HG02943 (cell line): ENCODE results near the gene TCF12.
"Not testable (repeated sequence)": the region's sequence is repeated elsewhere in the genome, so short reads cannot be mapped to it uniquely, and the experiment has no call there.

Source experiments
- ATAC-seq: cut with Tn5 transposase; IDR thresholded peaks from one replicate; pipeline ENCODE4 v1.9.1; 2021; ENCODE audit warnings: mild to moderate bottlenecking, low read depth, moderate library complexity; ENCODE audit not compliant: unreplicated experiment

The TCF12 gene

DNA sequence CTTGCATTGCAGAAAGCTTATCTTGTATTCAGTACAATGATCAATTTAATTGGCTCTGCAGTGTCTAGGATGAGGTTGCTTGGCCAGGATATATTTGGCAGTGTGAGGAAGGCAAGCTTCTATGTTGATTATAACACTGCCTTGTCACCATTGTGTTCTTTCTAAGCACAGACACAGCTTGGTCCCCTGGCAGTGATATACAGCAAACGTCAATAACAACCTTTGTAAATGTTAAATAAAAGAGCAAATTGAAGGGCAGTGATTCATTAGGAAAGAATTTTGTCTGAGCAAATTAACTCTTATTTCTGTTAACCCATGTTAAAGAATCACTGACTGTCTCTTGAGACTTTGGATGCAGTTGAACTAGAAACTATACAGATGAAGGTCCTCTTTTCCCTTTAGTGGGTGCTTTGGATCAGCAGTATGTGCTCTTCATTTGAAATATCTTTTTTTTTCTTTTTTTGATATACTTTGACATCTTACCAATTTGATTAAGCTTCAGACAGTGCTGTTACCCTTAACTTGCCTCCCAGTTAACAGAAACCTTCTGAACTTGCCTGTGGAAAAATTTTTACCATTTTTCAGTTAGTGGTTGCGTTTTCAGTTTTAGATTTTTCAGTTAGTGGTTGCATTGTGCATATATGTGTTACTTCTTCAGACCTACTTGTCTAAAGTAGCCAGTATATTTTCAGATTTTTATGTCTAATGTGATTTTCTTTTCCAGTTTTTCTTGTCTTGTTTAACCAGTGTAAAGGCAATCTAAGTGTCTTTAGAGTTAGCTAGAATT, 199.8 kb downstream of the TCF12 start:
- ATAC-seq: no peak

DNA sequence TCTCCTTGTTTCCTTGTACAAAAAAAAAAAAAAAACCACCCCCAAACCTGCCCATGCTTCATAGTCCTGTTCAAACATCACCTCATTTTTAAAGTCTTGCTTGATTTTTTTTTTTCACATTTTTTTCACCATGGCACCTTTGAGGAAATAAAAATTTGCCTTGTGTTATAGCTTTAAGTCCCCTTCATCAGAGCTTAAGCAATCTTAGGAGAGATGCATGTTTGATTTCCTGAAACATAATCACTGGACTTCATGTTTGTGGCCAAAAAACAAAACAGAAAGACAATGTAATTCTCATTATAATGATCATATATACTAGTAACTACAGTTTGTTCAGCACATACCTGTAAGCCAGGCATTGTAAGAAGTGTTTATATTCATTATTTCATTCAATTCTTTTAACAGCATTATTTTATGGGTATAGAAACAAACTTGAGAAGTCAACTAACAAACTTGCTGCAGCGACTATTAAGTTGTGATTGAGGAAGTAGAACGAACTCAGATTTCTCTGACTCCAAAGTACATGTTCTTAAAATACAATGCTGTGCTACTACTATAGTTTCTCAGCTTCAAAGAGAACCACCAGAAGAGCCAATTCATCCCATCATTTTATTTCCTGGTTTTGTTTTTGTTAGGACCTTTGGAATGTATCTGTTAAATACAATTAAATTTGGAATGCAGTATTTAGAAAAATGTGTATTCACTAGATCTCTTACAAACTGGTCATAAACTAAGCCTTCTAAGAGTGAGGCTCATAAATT, 203.8 kb downstream of the TCF12 start:
- ATAC-seq: no peak

DNA sequence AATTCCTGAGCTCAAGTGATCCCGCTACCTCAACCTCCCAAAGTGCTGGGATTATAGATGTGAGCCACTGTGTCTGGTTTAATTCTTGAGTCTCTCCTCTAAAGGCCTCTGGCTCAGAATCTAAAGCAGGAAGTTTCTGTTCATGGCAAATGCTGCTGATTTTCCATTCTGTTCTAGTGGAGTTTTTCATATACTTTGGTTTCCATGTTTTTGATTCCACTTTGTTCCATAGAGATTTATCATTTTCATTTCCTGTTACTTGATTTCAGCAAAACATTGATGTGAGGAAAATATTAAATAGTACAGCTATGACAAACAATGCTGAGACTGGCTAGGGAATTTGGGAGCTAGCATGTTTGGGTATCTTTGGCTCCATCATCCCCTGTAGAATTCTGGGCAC, 205.6 kb downstream of the TCF12 start:
- no peak for ATAC-seq

DNA sequence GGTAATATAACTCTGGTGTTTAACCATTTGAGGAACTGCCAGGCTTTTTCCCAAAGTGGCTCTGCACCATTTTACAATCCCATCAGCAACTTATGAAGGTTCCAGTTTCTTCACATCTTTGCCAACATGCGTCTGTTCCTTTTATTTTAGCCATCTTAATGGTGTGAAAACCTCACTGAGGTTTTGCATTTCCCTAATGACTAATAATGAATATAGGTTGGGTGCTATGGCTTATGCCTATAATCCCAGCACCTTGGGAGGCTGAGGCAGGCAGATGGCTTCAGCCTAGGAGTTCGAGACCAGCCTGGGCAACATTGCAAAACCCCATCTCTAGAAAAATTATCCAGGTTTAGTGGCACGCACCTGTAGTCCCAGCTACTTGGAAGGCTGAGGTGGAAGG, 210.6 kb downstream of the TCF12 start:
- no peak for ATAC-seq

DNA sequence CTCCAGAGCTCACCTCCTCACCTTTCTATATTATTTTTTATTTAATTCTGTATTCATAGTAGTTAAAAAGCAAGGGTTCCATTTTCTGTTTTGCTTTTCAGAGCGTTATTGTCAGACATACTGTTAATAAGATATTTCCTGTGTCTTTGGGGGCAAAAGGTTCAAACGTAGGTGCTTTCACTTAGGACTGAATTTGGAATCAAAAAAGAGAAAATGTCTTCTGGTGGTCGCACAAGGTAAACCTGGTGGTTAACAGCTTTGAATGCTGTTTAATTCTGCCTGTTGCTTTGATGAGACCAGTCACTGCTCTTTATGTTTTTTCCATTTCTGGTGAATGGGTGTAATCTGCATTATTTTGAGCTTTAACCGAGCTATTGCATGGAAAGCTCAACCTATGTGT, 212.5 kb downstream of the TCF12 start:
- ATAC-seq: no peak

DNA sequence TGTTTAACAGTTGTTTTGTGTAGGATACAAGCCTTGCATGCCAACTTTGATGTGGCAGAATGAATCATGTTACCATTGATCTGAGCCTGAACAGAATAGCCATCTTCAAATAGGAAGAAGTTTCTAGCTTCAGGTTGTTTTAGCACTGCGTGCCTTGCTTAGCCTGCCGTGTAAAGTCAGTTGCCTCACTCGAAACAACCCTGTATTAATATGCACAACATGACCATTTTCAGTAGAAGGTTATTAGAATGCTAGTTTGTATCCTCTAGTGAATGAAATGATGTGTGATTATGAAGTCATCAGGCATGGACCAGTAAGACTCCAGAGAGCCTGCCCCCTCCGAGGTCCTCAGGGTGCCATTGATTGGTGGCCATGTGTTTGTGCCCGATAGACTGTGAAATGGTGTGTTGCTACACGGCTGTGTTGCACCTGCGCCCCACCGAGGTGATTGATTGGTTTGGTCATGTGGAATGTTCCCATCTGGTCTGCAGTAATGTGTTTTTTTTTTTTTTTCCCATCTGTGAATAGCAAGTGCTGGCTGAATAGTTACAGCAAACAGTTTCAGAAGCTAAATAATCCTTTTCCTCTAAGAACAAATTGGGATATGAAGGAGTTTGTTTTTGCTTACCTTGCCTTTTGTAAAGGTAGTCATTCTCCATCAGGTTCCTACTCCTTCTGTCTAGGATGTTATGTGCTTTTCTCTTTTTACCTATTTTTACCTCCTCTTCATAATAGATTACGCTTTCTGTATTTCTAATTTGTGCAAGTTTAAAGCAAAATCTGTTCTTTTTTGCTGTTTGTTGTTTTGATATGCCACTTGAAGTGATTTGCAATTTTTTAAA, 214.9 kb downstream of the TCF12 start:
- no peak for ATAC-seq

DNA sequence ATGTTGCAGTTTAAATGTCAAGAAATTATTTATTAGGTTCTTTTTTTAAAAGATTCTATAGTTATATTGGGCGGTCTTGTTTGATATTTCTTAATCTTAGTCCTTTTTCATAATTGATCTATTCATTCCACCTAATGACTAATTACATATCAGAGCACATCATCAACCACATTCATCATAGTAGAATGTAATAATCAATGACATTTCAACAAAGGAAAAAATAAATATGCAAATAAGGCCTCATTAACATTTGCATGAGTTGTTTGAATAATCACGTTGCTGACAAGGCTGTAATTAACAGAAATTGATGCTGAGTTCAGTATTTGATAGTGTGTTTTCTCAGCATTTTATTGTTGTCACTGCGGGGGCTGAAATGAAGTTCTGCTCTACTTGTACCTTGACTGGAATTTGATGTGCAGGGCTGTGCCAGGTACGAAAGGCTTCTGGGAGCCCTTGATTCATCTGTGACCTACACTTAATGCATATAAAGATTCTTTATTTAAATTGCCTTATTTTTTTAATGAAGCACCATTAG, 215.7 kb downstream of the TCF12 start:
- ATAC-seq: no peak

DNA sequence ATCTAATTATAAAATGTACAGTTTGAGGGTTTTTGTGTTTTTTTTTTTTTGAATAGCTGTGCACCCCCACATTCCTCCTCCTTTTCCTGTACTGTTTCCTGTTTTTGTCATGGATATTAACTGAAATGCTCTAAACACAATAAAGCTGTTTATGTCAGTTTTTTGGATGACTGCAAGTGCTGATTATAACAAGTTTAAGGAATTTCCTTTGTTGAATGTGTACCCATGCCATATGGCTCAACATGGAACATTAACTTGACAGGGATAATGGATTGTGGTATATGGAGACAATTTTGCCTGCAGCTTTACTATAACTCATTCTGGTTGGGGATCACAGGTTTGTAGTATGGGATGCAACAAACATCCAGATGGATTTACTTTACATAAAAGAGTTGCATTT, 216.4 kb downstream of the TCF12 start:
- ATAC-seq: no peak

DNA sequence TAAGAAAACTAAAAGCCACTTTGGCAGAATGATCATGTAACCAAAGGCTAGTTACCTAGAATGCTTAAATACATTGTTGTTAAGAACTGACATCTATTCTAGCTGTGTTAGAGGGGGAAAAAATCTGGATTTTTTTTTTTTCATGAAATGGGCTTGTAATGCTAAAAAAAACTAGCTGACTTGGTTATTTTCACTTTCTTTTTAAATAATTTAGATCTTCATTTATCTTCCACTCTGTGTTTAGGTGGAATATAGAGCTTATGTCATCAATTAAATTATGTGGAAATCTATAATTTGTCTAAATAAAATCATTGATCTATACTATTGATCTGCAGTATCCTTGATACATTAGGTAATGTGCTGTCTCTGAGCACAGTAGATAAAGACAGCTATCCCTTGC, 217.4 kb downstream of the TCF12 start:
- ATAC-seq: no peak

DNA sequence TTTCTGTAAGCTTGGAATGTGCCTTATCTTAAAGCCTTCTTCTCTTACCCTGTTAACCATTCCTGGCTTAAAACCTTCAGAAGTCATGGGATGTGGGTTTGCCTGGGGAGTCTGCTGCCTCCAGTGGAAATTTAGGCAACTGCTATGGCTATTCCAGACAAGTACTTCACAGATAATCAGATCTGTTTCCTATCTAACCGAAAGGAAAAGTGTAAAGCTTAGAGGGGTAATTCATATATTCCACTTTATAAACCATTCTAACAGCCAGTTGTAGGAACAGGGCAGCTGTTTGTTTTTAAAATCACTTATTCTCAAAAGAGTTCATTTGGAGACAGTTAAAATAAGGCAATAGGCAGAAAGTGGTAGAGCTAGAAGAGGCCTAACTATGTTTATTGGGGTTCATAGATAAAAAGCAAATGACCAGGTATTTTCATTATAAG, 219.9 kb downstream of the TCF12 start:
- no peak for ATAC-seq

DNA sequence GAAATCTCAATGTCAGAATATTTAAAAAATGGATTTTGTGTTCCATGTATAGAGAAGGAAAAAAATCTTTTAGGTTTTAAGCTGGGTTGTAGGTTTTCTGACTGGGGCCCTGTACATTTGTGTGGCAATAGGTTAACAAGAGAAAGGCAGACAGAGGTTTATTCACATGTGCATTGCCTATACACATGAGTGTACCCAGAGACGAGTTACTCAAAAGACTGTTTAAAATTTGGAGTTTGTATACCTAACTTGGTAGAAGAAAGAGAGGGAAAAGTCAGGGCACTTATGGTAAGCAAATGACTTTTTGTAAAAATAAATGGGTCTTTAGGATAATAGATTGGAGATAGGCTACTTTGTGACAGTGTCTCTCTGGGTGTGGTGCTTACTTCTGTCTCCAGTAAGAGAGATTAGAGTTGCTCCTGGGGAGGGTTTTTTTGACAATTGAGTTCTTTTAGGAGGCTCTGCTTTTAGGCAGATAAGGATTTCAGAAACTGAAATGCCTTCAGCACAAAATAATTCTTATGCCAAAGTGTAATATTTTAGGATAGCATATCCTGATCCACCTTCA, 225.2 kb downstream of the TCF12 start:
- ATAC-seq: no peak

DNA sequence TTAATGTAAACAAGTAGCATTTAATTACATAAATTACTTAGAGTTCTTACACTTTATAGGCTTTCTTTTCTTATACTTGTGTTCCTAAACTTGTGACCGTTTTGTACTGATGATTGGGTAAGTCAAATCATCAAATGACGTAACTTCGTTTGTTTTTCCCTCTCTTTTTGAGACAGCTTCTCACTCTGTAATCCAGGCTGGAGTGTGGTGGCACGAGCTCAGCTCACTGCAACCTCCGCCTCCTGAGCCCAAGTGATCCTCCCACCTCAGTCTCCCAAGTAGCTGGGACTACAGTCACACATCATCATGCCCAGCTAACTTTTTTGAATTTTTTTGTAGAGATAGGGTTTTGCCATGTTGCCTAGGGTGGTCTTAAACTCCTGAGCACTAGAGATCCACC, 226.0 kb downstream of the TCF12 start:
- no peak for ATAC-seq

DNA sequence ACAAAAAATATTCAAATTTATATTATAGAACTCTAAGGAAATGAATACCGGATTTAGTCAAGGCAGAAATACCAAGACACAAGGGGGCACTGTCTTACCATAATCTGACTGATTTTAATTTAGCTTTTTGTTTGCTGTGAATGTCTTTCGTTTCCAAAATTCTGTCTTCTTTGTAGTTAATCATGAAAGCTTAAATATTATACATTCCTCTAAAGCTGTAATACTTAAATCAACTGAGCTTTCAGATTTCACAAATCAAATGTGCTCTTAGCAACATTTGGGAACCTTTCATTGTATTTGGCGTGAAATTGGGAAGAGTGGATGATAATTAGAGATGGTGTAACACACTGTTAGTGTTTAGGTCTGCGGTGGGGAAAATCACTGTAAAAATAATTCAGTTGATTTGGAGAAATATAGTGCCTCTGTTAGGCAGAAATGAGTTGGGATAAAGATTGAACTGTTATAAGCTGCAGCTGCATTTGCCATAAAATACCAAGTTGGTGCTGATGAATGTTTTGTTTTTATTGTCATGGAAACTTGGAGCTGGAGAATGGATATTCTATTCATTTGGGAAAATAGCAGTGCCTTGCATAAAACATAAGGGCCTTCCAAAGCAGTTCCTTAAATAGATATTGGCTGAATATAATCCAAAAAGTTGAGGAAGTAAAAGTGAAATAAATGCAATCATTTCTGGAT, 228.2 kb downstream of the TCF12 start:
- ATAC-seq: no peak

DNA sequence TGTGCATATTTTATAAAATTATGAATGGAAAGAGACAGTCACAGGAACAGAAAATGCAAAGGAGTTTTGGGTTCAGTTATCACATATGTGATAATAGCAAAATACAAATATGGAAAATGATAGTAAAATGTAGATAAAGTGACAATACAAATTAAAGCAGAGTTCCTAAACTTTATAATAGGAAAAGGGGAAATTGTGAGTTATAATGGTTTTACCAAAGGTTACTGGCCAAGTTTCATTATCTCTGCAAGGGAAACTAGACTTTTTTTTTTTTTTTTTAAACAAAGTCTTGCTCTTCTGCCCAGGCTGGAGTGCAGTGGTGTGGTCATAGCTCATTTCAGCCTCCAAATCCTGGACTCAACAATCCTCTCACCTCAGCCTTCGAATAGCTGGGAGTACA, 229.2 kb downstream of the TCF12 start:
- ATAC-seq: no peak

DNA sequence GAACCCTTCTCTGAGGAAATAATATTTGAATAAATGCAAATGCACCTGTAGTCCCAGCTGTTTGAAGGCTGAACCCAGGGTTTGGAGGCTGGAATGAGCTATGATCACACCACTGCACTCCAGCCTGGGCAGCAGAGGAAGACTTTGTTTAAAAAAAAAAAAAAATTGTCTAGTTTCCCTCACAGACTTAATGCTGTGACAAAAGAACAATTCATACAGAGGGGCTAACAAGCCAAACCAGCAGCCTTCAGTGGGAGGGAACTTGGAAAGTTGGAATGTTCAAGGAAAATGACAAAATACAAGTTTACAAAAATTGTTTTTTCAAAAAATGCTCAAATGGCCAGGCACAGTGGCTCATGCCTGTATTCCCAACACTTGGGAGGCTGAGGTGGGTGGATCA, 229.8 kb downstream of the TCF12 start:
- no peak for ATAC-seq

DNA sequence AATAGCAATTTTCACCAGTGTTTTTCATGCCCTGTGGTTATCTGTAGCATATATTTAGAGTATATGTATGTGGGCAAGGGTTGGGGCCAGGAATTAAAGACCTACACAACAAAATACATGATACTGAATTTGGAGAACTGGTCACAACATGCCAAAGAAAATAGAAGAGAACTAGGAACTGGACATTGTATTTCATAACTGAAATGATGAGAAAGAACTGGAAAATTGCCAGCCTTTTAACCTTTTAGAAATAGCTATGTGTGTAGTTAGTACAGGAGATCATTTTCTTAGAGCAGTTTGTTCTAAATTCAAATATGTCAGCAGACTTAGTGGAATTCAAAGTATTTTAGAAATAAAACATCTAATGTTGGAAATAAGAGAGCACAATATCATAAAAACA, 230.8 kb downstream of the TCF12 start:
- ATAC-seq: no peak

DNA sequence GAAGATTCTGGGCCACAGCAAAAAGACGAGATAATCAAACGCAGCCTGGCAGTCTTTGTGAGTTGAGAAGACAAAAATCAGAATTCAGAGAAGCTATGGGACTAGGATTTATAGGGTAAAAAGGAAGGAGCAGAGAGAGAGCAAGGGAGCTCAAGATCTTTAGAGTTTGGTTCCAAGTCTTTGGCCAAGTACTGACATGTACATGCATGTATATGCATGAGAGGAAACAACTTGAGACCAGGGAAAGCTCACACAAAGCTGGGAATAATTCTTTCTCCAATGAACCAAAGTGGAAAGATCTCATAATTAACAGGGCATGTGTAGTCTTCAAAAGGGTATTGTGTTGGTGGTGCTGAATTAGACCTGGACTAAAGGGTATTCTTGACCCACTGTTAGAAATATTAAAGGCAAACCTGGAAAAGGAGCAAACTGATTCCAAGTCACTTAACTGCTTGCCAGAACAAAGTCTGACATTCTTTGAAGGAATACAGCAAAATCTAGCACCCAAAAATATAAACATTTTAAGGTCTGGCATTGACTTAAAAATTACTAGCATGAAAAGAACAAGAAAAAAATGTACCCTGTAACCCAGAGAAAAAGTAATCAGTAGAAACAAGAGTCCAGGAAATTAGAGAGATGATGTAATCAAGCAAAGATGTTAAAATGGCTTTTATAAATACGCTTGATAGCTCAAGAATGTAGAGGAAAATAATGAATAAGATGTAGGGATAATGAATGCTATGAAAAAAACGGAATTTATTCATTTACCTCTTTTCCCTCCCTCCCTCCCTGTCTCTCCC, 231.8 kb downstream of the TCF12 start:
- ATAC-seq: no peak

DNA sequence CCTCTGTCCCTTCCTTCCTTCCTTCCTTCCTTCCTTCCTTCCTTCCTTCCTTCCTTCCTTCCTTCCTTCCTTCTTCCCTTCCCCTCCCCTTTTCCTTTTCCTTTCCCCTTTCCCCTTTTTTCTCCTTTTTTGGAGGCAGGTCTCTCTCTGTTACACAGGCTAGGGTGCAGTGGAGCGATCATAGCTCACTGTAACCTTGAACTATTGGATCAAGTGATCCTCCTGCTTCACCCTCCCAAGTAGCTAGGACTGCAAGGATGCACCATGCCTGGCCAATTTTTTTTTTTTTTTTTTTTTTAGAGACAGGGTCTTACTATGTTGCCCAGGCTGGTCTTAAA, 232.4 kb downstream of the TCF12 start:
- ATAC-seq: not testable (repeated sequence)

DNA sequence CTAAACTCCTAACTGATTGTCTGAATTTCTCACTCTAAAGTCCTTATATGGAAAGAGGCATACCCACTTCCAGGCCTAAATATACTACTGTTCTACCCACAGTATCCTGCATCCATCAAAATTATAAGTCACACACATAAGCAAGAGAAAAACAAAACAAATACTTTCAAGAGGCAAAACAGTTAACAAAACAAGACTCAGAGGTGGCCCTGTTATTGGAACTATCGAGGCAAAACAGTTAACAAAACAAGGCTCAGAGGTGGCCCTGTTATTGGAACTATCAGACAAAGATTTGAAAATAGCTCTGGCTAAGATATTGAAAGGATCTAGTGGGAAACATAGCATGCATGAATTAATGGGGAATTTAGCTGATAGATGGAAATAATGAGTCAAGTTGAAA, 233.7 kb downstream of the TCF12 start:
- ATAC-seq: no peak
